Right atrium auricular region (tissue), 2 donors: Measurements from ENCODE around the gene THOC5. TPM values are rescaled to one million over a fixed set of nuclear protein-coding genes. Genes with fewer than 3 reads are reported as not detected.
"Not testable (repeated sequence)": the region's sequence is repeated elsewhere in the genome, so short reads cannot be mapped to it uniquely, and the experiment has no call there.

Experiments used
- DNase-seq: peaks from one replicate; pipeline ENCODE4 v3.0.0-alpha.2; 2019; ENCODE audit warnings: low spot score
- H3K27ac ChIP-seq, 2 donors: fragments of 200-600 bp; sonication (generic); 1 replicate in 1 of 2; 2 replicates in 1 of 2; pipeline ENCODE4 v1.5.1; 2016 to 2019
- H3K27me3 ChIP-seq, 2 donors: fragments of 200-600 bp; sonication (generic); one replicate each; pipeline versions ENCODE4 v1.5.1 to v1.6.0; 2017 to 2019
- H3K36me3 ChIP-seq: fragments of 200-600 bp; sonication (generic); one replicate; pipeline ENCODE4 v1.5.1; 2016
- H3K4me1 ChIP-seq, 2 donors: fragments of 200-600 bp; sonication (generic); one replicate each; pipeline versions ENCODE4 v1.5.1 to v1.6.0; 2017 to 2019
- H3K4me3 ChIP-seq, 2 donors: fragments of 200-600 bp; sonication (generic); 1 replicate in 1 of 2; 2 replicates in 1 of 2; pipeline ENCODE4 v1.5.1; 2017 to 2019; ENCODE audit warnings: mild to moderate bottlenecking in 1 of 2, moderate library complexity in 1 of 2
- H3K9me3 ChIP-seq, 2 donors: fragments of 200-600 bp; sonication (generic); one replicate each; pipeline ENCODE4 v1.5.1; 2019
- CTCF ChIP-seq, 2 donors: fragments of 200-600 bp; sonication (generic); IDR thresholded peaks; one replicate each; pipeline ENCODE4 v1.5.1; 2019; ENCODE audit warnings: antibody characterized with exemption in 2 of 2
- total RNA-seq, 2 donors: library from RNA; depleted of rRNA; stranded (reverse); fragments of >200 nt; gene quantifications; one replicate each; pipeline ENCODE4 v1.1.0, GENCODE V29; 2016

The THOC5 gene
- 10 to 100 TPM; 34.9 to 42.7 TPM for total RNA-seq

- no peaks in the 10 kb centered on the region for H3K27me3 ChIP-seq
- peaks cover 23% of the 10 kb centered on the region for H3K36me3 ChIP-seq
- no peaks in the 10 kb centered on the region for H3K9me3 ChIP-seq
- H3K4me3 ChIP-seq: peak within 1 kb of the TSS; percentile 79 to 82
- peak; percentile 51 to 86 for TF ChIP-seq CTCF (IDR thresholded peaks at IDR 0.05)
- peak within 1 kb of the TSS; percentile 88 to 89 for H3K27ac ChIP-seq
- H3K4me1 ChIP-seq: peaks cover 4 to 11% of the 10 kb centered on the region in 2 donors
- DNase-seq: peak; percentile 94
Measured at GRCh38 chr22:29553351-29554224, at the start of gene THOC5. THOC5 (minus strand) TSS chr22:29553757; CDS start chr22:29549147, 4,610 bp downstream.

GRCh38 chr22:29598684-29599020 is 45.1 kb upstream of the THOC5 start:
- Histone ChIP-seq H3K27me3 (no peaks in the 10 kb centered on the region), H3K27ac (no peak overlapping the region), H3K4me1 (peaks cover 0 to 4% of the 10 kb centered on the region in 2 donors), H3K9me3 (no peaks in the 10 kb centered on the region), H3K36me3 (no peaks in the 10 kb centered on the region), H3K4me3 (no peak overlapping the region)
- DNase-seq: no peak
- TF ChIP-seq CTCF (IDR thresholded peaks at IDR 0.05): no peak

GRCh38 chr22:29597871-29598683 is 44.5 kb upstream of the THOC5 start:
- H3K27ac ChIP-seq, H3K9me3 ChIP-seq, DNase-seq, H3K27me3 ChIP-seq, H3K4me1 ChIP-seq, H3K4me3 ChIP-seq, H3K36me3 ChIP-seq: not testable (repeated sequence)

GRCh38 chr22:29596408-29596807 is 42.9 kb upstream of the THOC5 start:
- Histone ChIP-seq H3K9me3 (no peaks in the 10 kb centered on the region), H3K4me3 (no peak overlapping the region), H3K4me1 (no peaks in the 10 kb centered on the region), H3K27me3 (no peaks in the 10 kb centered on the region), H3K36me3 (no peaks in the 10 kb centered on the region), H3K27ac (no peak overlapping the region)
- TF ChIP-seq CTCF (IDR thresholded peaks at IDR 0.05): no peak
- no peak for DNase-seq

- not testable (repeated sequence) for DNase-seq, H3K27me3 ChIP-seq
Measured at GRCh38 chr22:29594447-29594846, 40.9 kb upstream of the THOC5 start.

GRCh38 chr22:29593923-29594322 is 40.4 kb upstream of the THOC5 start:
- Histone ChIP-seq H3K36me3 (no peaks in the 10 kb centered on the region), H3K27me3 (no peaks in the 10 kb centered on the region), H3K4me1 (no peaks in the 10 kb centered on the region), H3K9me3 (no peaks in the 10 kb centered on the region), H3K27ac (no peak overlapping the region), H3K4me3 (no peak overlapping the region)
- no peak for DNase-seq
- TF ChIP-seq CTCF (IDR thresholded peaks at IDR 0.05): no peak

More at GRCh38 chr22:29594447-29594846, 40.9 kb upstream of the THOC5 start:
- H3K4me1 ChIP-seq, H3K9me3 ChIP-seq, H3K36me3 ChIP-seq, H3K27ac ChIP-seq, H3K4me3 ChIP-seq: not testable (repeated sequence)
